H9 (cell line): ENCODE measurements around the gene FAM83F. TPM values are rescaled to one million over a fixed set of nuclear protein-coding genes. Genes with fewer than 3 reads are reported as not detected.

Experiments
- DNase-seq: peaks from one replicate; pipeline ENCODE4 v3.0.0-alpha.2; 2017
- H2AFZ ChIP-seq: one replicate; pipeline ENCODE4 v1.6.1; 2013; ENCODE audit warnings: mild to moderate bottlenecking, low read length, control low read depth, moderate library complexity
- H2AK5ac ChIP-seq: 2 replicates; pipeline ENCODE4 v1.6.1; 2013; ENCODE audit warnings: low read length, control low read depth, mixed read lengths; ENCODE audit not compliant: insufficient read length
- H2BK120ac ChIP-seq: one replicate; pipeline ENCODE4 v1.6.1; 2013; ENCODE audit warnings: low read depth, mild to moderate bottlenecking, low read length, control low read depth, inconsistent platforms; ENCODE audit not compliant: poor library complexity, severe bottlenecking
- H2BK12ac ChIP-seq: 2 replicates; pipeline ENCODE4 v1.6.1; 2013; ENCODE audit warnings: low read length, control low read depth, mixed read lengths, low read depth; ENCODE audit not compliant: insufficient read length
- H2BK15ac ChIP-seq: 2 replicates; pipeline ENCODE4 v1.6.1; 2013; ENCODE audit warnings: low read depth, low read length, control low read depth
- H2BK20ac ChIP-seq: one replicate; pipeline ENCODE4 v1.6.1; 2013; ENCODE audit warnings: low read depth, mild to moderate bottlenecking, low read length, control low read depth, inconsistent platforms; ENCODE audit not compliant: poor library complexity, severe bottlenecking
- H2BK5ac ChIP-seq: 2 replicates; pipeline ENCODE4 v1.6.1; 2013; ENCODE audit warnings: low read length, control low read depth, mixed read lengths; ENCODE audit not compliant: insufficient read length
- H3K14ac ChIP-seq: 2 replicates; pipeline ENCODE4 v1.6.1; 2013; ENCODE audit warnings: low read length, control low read depth; ENCODE audit not compliant: insufficient read depth
- H3K18ac ChIP-seq: 2 replicates; pipeline ENCODE4 v1.6.1; 2013; ENCODE audit warnings: low read depth, mild to moderate bottlenecking, mixed read lengths, low read length, control low read depth; ENCODE audit not compliant: insufficient read length
- H3K23ac ChIP-seq: 2 replicates; pipeline ENCODE4 v1.6.1; 2013; ENCODE audit warnings: low read length, control low read depth, mixed read lengths, low read depth; ENCODE audit not compliant: insufficient read length
- H3K23me2 ChIP-seq: 2 replicates; pipeline ENCODE4 v1.6.1; 2013; ENCODE audit warnings: low read depth, mild to moderate bottlenecking, mixed read lengths, low read length, control low read depth; ENCODE audit not compliant: insufficient read length, poor library complexity, severe bottlenecking
- H3K27ac ChIP-seq: 2 replicates; pipeline ENCODE4 v1.5.1; 2013; ENCODE audit warnings: low read length, control low read depth, mixed read lengths, low read depth; ENCODE audit not compliant: insufficient read length
- H3K27me3 ChIP-seq: 2 replicates; pipeline ENCODE4 v1.6.1; 2013; ENCODE audit warnings: low read length, control low read depth, inconsistent platforms; ENCODE audit not compliant: insufficient read depth
- H3K4ac ChIP-seq: 2 replicates; pipeline ENCODE4 v1.6.1; 2013; ENCODE audit warnings: low read depth, mild to moderate bottlenecking, control low read depth, inconsistent platforms, low read length, moderate library complexity
- H3K4me1 ChIP-seq: 2 replicates; pipeline ENCODE4 v1.6.1; 2013; ENCODE audit warnings: low read length, control low read depth, inconsistent platforms; ENCODE audit not compliant: insufficient read depth
- H3K4me2 ChIP-seq: 2 replicates; pipeline ENCODE4 v1.6.1; 2013; ENCODE audit warnings: low read length, control low read depth, mixed read lengths; ENCODE audit not compliant: insufficient read length, insufficient read depth
- H3K56ac ChIP-seq: 2 replicates; pipeline ENCODE4 v1.6.1; 2013; ENCODE audit warnings: low read depth, mild to moderate bottlenecking, mixed read lengths, low read length, control low read depth; ENCODE audit not compliant: insufficient read length
- H3K79me1 ChIP-seq: 2 replicates; pipeline ENCODE4 v1.6.1; 2013; ENCODE audit warnings: low read depth, mild to moderate bottlenecking, moderate library complexity, low read length, control low read depth, inconsistent platforms; ENCODE audit not compliant: insufficient read depth, poor library complexity, severe bottlenecking
- H3K79me2 ChIP-seq: 2 replicates; pipeline ENCODE4 v1.6.1; 2013; ENCODE audit warnings: low read length, control low read depth, inconsistent platforms; ENCODE audit not compliant: insufficient read depth
- H3K9ac ChIP-seq: 2 replicates; pipeline ENCODE4 v1.6.1; 2013; ENCODE audit warnings: low read length, control low read depth, mixed read lengths; ENCODE audit not compliant: insufficient read length; ENCODE audit errors: extremely low read depth
- H3K9me3 ChIP-seq: one replicate; pipeline ENCODE4 v1.6.1; 2013; ENCODE audit warnings: low read depth, low read length, inconsistent platforms; ENCODE audit not compliant: control insufficient read depth
- H3T11ph ChIP-seq: one replicate; pipeline ENCODE4 v1.6.1; 2013; ENCODE audit warnings: mild to moderate bottlenecking, low read length, control low read depth, inconsistent platforms
- H4K20me1 ChIP-seq: one replicate; pipeline ENCODE4 v1.6.1; 2013; ENCODE audit not compliant: control insufficient read depth, insufficient read length, insufficient read depth
- H4K5ac ChIP-seq: 2 replicates; pipeline ENCODE4 v1.6.1; 2013; ENCODE audit warnings: low read depth, mild to moderate bottlenecking, mixed read lengths, low read length, control low read depth; ENCODE audit not compliant: insufficient read length
- H4K8ac ChIP-seq: replicated peaks from 2 replicates; pipeline ENCODE4 v1.6.1; 2013; ENCODE audit warnings: low read length, control low read depth, mixed read lengths, low read depth; ENCODE audit not compliant: insufficient read length
- H4K91ac ChIP-seq: 2 replicates; pipeline ENCODE4 v1.6.1; 2013; ENCODE audit warnings: low read depth, mild to moderate bottlenecking, moderate library complexity, mixed read lengths, low read length, control low read depth; ENCODE audit not compliant: insufficient read length
- H3K27ac Mint-ChIP-seq, 3 experiments: 2 replicates in 2 of 3; 3 replicates in 1 of 3; pipeline ENCODE4 v1.8.0; 2020 to 2021; ENCODE audit warnings: mixed read lengths in 3 of 3, mild to moderate bottlenecking in 1 of 3, moderate library complexity in 1 of 3
- H3K27me3 Mint-ChIP-seq: 2 replicates; pipeline ENCODE4 v1.8.0; 2021; ENCODE audit warnings: low read depth, mild to moderate bottlenecking, moderate library complexity, mixed read lengths
- H3K36me3 Mint-ChIP-seq, 3 experiments: 2 replicates in 2 of 3; 3 replicates in 1 of 3; pipeline ENCODE4 v1.8.0; 2020 to 2021; ENCODE audit warnings: low read depth in 3 of 3, mixed read lengths in 3 of 3; ENCODE audit not compliant: insufficient read depth in 1 of 3
- H3K4me1 Mint-ChIP-seq, 2 experiments: 2 replicates each; pipeline ENCODE4 v1.8.0; 2020; ENCODE audit warnings: mixed read lengths in 2 of 2
- H3K4me3 Mint-ChIP-seq, 2 experiments: 2 replicates in 1 of 2; 3 replicates in 1 of 2; pipeline ENCODE4 v1.8.0; 2020 to 2021; ENCODE audit warnings: mild to moderate bottlenecking in 2 of 2, mixed read lengths in 2 of 2, moderate library complexity in 1 of 2
- H3K9me3 Mint-ChIP-seq, 2 experiments: 2 replicates in 1 of 2; 3 replicates in 1 of 2; pipeline ENCODE4 v1.8.0; 2020; ENCODE audit warnings: mild to moderate bottlenecking in 2 of 2, mixed read lengths in 2 of 2, moderate library complexity in 1 of 2
- WGBS: extraction: QIAGEN DNeasy Blood & Tissue Kit; methylation state at CpG from one replicate; pipeline ENCODE4 v1.1.7; 2013; ENCODE audit warnings: missing lambda C conversion rate, low lambda C conversion rate, mixed read lengths; ENCODE audit not compliant: insufficient read length; ENCODE audit errors: extremely low coverage; 5-methylcytosine and 5-hydroxymethylcytosine counted together
- total RNA-seq: library from RNA; stranded (reverse); gene quantifications from 2 replicates; pipeline ENCODE4 v1.2.1, GENCODE V29; 2021
- TF ChIP-seq, protein P1 (sequence below): fragments of 200-600 bp; sonication (generic); conservative IDR thresholded peaks from 3 replicates; pipeline ENCODE4 v1.8.0; 2021; ENCODE audit warnings: antibody characterized with exemption, mild to moderate bottlenecking

The FAM83F gene
- total RNA-seq, 1 experiment from 2014 or later: 17.4 TPM

DNA sequence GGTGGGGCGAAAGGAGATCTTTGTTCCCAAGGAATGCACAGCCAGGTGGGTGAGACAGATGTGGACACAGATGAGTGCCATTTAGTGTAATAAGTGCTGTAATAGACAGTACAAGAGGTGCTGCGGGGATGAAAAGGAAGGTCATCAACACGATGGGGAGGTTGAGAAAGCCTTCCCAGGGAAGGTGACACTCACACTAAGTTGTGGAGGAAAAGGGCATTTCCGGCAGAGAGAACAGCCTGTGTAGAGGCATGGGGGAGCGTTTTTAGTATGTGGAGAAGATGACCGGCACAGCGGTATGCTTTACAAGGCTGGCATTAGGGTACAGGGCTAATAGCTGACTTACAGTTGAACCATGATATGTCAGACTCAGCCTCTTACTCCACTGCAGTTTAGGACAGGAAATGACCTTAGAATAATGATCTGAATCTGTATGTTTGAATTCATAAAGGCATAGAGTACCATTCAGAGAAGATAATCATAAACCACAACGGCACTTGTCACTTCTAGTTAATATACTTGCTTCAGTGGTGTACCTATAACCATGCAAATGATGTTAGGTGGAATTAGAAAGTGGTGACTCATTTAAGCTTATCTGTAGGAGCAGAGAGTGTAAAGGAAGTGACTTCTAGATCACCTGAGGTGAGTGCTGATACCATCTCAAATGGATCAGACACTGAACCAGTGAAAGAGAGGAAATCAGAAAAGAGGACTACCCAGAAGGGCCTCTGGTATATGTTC lies 60.6 kb downstream of the FAM83F start:
- Histone ChIP-seq H2BK15ac (no peak overlapping the region), H3K56ac (no peak overlapping the region), H3K14ac (no peak overlapping the region), H3K79me1 (peaks cover 2% of the 10 kb centered on the region), H2BK5ac (no peak overlapping the region), H3K23me2 (no peaks in the 10 kb centered on the region), H3K27ac (no peak overlapping the region), H3K9ac (no peak overlapping the region), H4K5ac (no peak overlapping the region), H2AK5ac (no peak overlapping the region), H3K4ac (no peak overlapping the region), H4K8ac (no peak overlapping the region), H3K27me3 (no peaks in the 10 kb centered on the region), H3K9me3 (no peaks in the 10 kb centered on the region), H3T11ph (no peak overlapping the region), H2AFZ (no peak overlapping the region), H3K4me2 (no peak overlapping the region), H3K79me2 (0 out of 2 replicates have a peak, but pooled peaks cover 2% of the 10 kb centered on the region), H3K4me1 (peaks cover 8% of the 10 kb centered on the region), H2BK12ac (no peak overlapping the region), H4K91ac (no peak overlapping the region), H3K23ac (no peak overlapping the region), H3K18ac (no peak overlapping the region), H4K20me1 (no peaks in the 10 kb centered on the region), H2BK120ac (no peak overlapping the region), H2BK20ac (no peak overlapping the region)
- Mint-ChIP-seq H3K36me3 (no peaks in the 10 kb centered on the region; a peak in 1 of 7 replicates), H3K9me3 (no peaks in the 10 kb centered on the region), H3K27ac (peak overlapping the region; percentile 0 to 46 (median 6); a peak in 3 of 7 replicates), H3K27me3 (no peaks in the 10 kb centered on the region), H3K4me3 (no peak overlapping the region), H3K4me1 (peaks cover 48 to 49% of the 10 kb centered on the region in 2 experiments)
- no peak for DNase-seq
- no CpG with 5 or more reads among the region's 8 CpGs for WGBS
- TF ChIP-seq, protein P1, sequence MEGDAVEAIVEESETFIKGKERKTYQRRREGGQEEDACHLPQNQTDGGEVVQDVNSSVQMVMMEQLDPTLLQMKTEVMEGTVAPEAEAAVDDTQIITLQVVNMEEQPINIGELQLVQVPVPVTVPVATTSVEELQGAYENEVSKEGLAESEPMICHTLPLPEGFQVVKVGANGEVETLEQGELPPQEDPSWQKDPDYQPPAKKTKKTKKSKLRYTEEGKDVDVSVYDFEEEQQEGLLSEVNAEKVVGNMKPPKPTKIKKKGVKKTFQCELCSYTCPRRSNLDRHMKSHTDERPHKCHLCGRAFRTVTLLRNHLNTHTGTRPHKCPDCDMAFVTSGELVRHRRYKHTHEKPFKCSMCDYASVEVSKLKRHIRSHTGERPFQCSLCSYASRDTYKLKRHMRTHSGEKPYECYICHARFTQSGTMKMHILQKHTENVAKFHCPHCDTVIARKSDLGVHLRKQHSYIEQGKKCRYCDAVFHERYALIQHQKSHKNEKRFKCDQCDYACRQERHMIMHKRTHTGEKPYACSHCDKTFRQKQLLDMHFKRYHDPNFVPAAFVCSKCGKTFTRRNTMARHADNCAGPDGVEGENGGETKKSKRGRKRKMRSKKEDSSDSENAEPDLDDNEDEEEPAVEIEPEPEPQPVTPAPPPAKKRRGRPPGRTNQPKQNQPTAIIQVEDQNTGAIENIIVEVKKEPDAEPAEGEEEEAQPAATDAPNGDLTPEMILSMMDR: no peak
